ENCODE data around the gene GET4.
"Not testable (repeated sequence)": the region's sequence is repeated elsewhere in the genome, so short reads cannot be mapped to it uniquely, and the experiment has no call there.

Gene GET4

GRCh38 chr7:931871-932650 is 55.7 kb downstream of the GET4 start:
- DNase-seq = no peak

DNA sequence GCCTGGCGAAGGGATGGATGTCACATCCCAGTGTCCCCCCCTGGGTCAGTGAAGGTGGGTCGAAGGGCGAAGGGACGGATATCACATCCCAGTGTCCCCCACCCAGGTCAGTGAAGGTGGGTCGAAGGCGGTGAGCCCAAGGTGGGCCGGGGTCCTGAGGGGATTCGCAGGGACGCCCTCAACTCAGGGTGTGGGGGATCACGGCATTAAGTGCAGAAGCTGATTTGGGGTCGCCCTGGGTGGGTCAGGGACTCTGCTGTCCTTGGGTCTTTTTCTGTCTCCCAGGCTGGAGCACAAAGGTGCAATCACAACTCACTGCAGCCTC is 56.3 kb downstream of the GET4 start:
- no peak for DNase-seq

DNA sequence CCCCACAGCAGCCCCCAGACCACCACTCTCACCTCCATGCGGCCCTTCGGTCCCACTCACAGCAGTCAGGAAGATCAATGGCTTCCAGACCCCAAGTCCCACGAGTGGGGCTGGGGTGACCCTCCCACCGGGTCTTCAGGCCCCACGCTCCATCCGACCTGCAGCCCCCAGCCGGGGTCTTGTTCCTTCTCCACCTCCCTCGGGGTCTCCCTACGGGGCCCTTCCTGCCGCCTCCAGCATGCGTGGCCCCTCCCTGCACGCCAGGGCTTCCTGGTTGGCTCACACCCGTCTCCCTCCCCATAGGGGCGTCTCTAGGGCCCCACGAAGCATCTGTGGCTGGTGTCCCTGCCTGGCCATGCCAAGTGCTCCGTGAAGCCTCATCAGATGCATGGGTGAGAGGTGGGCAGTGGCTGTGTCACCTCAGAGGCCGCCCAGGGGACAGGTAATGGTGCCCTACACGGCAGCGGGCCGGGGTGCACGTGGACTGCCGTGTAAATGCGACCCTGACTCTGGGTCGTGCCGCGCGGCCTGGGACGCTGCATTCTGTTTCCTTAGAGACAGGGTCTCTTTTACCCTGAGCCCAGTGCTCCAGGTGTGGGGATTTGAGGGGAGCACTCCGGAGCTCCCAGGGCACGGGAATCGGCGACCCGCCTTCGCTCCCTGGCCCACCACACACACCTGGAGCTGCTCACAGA is 58.3 kb downstream of the GET4 start:
- DNase-seq = no peak

- no peak for DNase-seq
Measured at GRCh38 chr7:935164-935873, 59.0 kb downstream of the GET4 start.

GRCh38 chr7:935874-936385 is 59.6 kb downstream of the GET4 start:
- no peak for DNase-seq

DNA sequence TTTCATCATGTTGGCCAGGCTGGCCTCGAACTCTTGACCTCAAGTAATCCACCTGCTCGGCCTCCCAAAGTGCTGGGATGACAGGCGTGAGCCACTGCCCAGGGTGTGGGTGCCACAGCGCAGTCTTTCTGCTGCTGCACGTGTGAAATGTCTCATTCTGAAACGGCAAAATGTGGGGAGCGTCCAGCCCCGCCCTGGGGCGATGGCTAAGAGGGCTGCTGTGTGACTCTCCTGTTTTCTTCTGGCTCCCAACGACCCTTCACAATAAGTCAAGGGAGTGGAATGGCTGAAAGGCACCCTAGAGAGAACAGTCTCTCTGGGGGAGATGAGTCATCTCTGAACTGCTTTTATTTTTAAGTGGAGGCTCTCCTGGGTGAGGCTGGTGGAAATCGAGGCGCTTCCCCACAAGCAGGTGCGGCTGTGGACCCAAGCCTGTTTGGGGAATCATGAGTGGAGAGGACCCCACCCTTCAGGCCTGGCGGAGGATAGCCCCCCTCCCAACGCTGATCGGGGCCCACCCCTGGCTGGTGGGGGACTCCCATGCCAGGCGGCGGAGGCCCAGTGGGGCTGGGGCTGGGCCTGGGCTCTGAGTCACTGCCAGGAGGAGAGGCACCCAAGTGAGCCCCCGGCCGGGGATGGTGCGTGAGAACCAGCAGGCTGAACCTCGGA is 60.2 kb downstream of the GET4 start:
- no peak for DNase-seq

DNA sequence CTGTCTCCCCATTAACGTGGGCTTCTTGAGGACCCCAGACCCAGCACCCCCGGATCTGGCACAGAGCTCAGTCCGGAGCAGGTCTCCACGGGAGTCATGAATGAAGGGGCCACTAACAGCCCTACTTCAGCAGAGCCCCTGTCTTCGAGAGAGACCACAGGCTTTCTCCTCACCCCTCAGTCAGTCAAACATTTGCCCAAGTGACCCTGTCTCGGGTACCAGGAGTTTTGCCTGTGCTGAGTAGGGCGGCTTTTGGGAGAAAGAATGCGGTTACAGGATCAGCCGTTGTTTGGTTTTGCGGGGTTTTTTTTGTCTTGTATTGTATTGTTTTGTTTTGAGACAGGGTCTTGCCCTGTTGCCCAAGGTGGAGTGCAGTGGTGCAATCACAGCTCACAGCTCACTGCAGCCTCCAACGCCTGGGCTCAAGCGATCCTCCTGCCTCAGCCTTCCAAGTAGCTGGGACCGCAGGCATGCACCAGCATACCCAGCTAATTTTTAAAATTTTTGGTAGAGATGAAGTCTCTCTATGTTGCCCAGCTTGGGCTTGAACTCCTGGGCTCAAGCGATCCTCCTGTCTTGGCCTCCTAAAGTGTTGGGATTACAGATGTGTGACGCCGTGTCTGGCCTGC is 61.6 kb downstream of the GET4 start:
- no peak for DNase-seq

- no peak for DNase-seq
Measured at GRCh38 chr7:938546-939185, 62.3 kb downstream of the GET4 start.

DNA sequence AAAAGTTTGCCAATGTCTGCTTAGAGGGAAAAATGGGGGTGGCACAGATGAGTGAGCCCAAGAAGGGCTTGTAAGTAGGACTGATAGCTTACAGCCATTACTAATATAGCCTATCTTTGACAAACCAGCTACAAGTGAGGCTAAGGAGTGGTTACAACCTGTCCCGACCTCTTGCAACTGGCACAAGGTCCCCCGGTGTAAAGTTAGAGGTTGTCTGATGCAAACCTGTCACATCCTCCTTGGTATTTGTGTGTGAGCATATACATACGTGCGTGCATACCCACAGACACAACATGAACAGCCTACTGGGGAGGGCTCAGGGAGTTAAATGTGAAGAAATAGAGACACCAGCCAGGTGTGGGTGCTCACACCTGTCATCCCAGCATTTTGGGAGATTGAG is 63.5 kb downstream of the GET4 start:
- no peak for DNase-seq

GRCh38 chr7:940599-941408 is 64.5 kb downstream of the GET4 start:
- no peak for DNase-seq

GRCh38 chr7:943793-944192 is 67.4 kb downstream of the GET4 start:
- not testable (repeated sequence) for DNase-seq

DNA sequence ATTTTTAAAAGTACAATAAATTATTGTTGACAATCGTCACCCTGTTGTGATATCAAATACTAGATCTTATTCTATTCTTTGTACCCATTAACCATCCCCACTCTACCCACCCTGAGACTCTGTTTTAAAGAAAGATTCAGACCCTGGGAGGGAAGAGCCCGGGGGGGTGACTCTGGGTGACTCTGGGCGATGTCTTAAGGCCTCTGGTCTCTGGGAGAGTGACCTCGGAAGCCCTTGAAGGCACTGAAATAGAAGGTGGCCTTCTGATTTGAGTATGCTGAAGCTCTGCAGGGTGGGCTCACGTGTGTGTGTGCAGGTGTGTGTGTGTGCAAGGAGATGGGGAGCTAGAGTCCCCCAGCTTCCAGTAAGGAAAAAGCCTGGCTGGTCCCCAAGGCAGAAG is 68.4 kb downstream of the GET4 start:
- no peak for DNase-seq

- no peak for DNase-seq
Measured at GRCh38 chr7:945147-945555, 68.8 kb downstream of the GET4 start.

DNA sequence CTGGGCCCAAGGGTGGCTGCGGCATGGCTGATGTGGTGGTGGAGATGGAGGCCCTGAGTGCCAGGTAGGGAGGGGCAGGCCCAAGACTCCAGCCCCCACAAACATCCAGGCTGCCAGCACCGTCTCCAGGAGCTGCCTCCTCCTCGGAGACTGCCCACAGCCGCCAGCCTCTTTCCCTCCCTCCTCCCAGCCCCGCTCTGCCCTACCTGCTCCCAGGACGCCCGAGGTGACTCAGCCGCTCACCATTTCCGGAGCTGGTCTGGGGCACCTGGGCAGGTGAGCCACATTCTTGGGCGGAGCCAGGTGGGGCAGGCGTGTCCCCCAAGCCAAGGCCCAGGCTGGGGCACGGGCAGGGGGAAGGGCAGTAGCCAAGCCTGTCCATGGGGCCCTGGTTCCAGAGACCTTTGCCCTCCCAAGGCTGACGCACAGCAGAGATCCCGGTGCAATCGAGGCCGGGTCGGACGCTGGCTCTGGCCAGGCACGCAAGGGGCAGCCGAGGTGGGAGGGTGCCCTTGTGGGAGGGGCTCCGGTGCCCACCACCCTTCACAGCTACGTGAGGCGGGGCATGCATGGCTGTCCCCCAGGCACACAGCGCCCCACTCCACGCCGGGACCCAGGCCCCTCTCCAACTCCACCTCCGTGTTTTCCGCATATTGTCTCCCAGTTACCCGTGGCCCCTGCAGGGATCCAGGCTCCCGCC is 69.4 kb downstream of the GET4 start:
- DNase-seq = no peak
